GM21367 (cell line): ENCODE data around the gene TRMT10B.
"Not testable (repeated sequence)": the region's sequence is repeated elsewhere in the genome, so short reads cannot be mapped to it uniquely, and the experiment has no call there.

Experiments used
- ATAC-seq: cut with Tn5 transposase; IDR thresholded peaks from one replicate; pipeline ENCODE4 v1.9.1; 2021; ENCODE audit not compliant: unreplicated experiment

Gene TRMT10B

GRCh38 chr9:37751186-37751585, 2.4 kb upstream of the TRMT10B start:
- no peak for ATAC-seq

- ATAC-seq: not testable (repeated sequence)
Measured at GRCh38 chr9:37751704-37752103, 1.9 kb upstream of the TRMT10B start.

DNA sequence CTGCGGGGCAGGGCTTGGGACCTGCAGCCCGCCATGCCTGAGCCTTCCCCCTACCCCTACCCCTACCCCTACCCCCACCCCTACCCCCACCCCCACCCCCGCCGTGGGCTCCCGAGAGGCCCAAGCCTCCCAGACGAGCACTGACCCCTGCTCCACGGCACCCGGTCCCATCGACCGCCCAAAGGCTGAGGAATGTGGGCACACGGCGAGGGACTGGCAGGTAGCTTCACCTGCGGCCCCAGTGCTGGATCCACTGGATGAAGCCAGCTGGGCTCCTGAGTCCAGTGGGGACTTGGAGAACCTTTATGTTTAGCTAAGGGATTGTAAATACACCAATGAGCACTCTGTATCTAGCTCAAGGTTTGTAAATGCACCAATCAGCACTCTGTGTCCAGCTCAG, 1.5 kb upstream of the TRMT10B start:
- not testable (repeated sequence) for ATAC-seq

- no peak for ATAC-seq
Measured at GRCh38 chr9:37752642-37753488, 740 bp upstream of the TRMT10B start.

DNA sequence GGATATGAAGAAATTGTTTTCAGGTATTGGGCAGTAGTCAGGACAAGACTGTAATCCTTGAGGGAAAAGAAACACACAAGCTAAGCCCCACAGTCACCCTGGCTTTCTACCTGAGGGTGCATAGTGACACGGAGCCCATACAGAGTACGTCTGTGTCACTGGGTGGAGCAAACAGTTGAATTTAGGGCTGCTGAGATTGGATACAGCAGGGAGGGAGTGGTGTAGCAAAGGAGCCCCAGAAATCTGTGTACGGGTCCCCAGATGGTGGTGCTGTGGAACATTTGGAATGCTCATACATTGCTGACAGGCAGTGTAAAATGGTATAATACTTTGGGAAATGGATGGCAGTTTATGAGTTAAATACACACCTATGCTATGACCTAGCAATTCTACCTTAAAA, 5.1 kb downstream of the TRMT10B start:
- ATAC-seq: no peak

DNA sequence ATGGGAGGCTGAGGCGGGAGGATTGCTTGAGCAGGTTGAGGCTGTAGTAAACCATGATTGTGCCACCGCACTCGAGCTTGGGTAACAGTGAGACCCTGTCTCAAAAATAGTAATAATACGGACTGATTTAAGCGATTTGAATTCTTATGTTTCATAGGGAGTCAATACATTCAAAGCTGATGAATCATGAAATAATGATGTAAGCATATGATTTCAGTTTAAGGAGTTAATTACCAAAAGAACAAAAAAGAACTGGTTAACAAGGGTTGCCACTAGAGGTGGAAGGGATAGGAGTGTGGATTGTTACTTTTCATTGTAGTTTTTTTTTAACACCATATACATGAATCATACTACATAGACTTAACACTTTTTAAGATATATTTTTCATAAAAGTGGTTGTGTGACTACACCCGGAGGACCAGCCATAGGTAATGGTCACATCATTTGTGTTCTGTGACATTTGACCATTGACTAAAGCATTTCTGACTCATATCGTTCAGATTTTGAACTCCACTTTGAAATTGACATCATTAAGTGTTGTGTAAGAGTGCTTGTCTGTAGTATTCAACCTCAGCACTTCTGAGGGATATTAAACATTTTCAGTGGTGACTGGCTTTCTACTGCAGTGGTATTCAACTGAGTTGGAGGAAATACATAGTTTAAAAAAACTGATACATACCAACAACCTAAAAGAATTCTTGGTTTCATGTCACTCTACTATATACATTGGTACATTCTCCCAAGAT, 7.0 kb downstream of the TRMT10B start:
- ATAC-seq: no peak

DNA sequence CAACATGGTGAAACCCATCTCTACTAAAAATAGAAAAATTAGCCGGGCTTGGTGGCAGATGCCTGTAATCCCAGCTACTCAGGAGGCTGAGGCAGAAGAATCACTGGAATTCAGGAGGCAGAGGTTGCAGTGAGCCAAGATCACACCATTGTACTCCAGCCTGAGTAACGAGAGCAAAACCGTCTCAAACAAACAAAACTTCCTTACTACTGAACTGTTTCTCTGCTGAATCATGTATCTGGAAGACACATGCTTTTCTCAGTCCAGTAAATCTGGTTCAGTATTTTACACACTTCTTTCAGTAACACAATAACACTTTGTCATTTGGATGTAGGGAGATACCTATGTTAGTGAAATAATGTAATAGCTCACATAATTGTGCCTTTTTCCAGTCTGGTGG, 7.9 kb downstream of the TRMT10B start:
- ATAC-seq: no peak

- ATAC-seq: not testable (repeated sequence)
Measured at GRCh38 chr9:37765263-37765662, 11.7 kb downstream of the TRMT10B start.

GRCh38 chr9:37769306-37769705, 15.7 kb downstream of the TRMT10B start:
- ATAC-seq: no peak

DNA sequence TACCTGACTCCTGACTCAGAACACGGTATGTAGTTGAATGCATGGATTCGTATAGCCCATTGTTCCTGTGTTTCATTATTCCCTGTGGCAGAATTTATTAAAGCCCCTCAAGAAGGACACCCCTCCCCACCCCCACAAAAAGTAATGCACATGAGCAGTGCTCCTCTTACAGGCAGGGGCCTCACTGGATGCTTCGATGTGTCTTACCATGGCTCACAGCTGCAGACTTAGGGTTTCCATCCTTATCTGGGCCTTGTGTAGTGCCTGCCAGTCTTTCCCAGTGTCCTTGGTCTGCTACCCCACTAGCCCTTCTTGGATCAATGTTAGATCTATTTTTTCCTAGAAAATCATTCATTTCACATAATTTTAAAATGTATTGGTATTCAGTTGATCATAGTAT, 16.4 kb downstream of the TRMT10B start:
- ATAC-seq: no peak

- ATAC-seq: no peak
Measured at GRCh38 chr9:37775216-37775919, 21.8 kb downstream of the TRMT10B start.

- no peak for ATAC-seq
Measured at GRCh38 chr9:37776328-37776727, 22.7 kb downstream of the TRMT10B start.

GRCh38 chr9:37778534-37778933, 24.9 kb downstream of the TRMT10B start:
- ATAC-seq: no peak

- no peak for ATAC-seq
Measured at GRCh38 chr9:37784291-37784615, 30.6 kb downstream of the TRMT10B start.

- ATAC-seq: peak; percentile 86
Measured at GRCh38 chr9:37784616-37785483, 31.2 kb downstream of the TRMT10B start, which contains the start of gene EXOSC3. Gene EXOSC3 (minus strand): TSS chr9:37785064. CDS start chr9:37785044, 20 bp downstream.

GRCh38 chr9:37787059-37787458, 33.5 kb downstream of the TRMT10B start:
- no peak for ATAC-seq

GRCh38 chr9:37788332-37788731, 34.7 kb downstream of the TRMT10B start:
- no peak for ATAC-seq

- no peak for ATAC-seq
Measured at GRCh38 chr9:37790096-37790495, 36.5 kb downstream of the TRMT10B start.

DNA sequence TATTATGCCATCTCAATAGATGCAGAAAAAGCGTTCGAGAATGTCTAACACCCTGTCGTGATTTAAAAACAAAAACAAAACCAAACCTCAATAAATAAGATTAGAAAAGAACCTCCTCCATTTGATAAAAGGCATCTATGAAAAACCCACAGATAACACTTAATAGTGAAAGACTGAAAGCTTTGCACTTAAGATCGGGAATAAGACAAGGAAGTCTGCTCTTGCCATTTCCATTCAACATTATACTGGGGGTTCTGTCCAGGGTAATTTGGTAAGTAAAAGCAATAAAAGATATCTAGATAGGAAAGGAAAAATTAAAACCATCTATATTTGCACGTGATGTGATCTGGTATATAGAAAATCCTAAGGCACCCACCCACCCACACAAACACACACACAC, 38.5 kb downstream of the TRMT10B start:
- no peak for ATAC-seq

DNA sequence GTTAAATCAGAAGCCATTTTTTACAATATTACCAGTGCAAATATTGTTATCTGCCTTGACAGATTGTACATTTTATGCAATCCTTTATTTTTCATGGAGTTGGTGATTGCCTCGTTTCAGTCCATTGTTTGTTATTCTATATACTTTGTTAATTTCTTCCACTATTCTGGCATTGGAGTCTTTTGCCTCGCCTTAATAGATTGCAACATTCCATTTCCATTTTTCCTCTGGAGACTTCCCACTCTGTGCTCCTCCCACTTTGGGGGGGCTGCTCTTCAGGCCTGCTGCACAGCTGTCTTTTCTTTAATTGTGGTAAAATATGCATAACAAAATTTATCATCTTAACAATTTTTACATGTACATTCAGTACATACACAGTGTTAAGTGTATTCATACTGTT, 42.6 kb downstream of the TRMT10B start:
- no peak for ATAC-seq

GRCh38 chr9:37798677-37799076, 45.1 kb downstream of the TRMT10B start:
- no peak for ATAC-seq
